GM12878 (cell line): ENCODE measurements around the gene PNPLA5. TPM values are rescaled to one million over a fixed set of nuclear protein-coding genes. Genes with fewer than 3 reads are reported as not detected.
A peak's percentile ranks its signal among the peaks of the same experiment; 100 is the strongest.

Experiments
- ATAC-seq: fragments of 200-7000 bp; cut with Tn5 transposase; 3 replicates; pipeline ENCODE4 v1.9.1; 2020; ENCODE audit warnings: mild to moderate bottlenecking, moderate library complexity
- BruUV-seq: library from RNA; stranded (reverse); fragments of 400-500 nt; replicated peaks from 2 replicates; lab custom pipeline; 2021; lab: Mats Ljungman, UMichigan
- CTCF ChIA-PET: fragments of 300-600 bp; sonication (Branson Sonifier 250); formaldehyde crosslinking; extraction: SDS; loops from one replicate; lab custom pipeline; 2021; ENCODE audit warnings: inconsistent platforms; lab: Yijun Ruan, JAX
- POLR2A ChIA-PET: fragments of 350-600 bp; formaldehyde crosslinking; extraction: SDS; loops from one replicate; lab custom pipeline; 2021; ENCODE audit warnings: inconsistent platforms; lab: Charles Lee
- RAD21 ChIA-PET: fragments of 300-600 bp; sonication (Branson Sonifier 250); formaldehyde crosslinking; loops from one replicate; lab custom pipeline; 2023; ENCODE audit warnings: antibody characterized with exemption; ENCODE audit not compliant: unreplicated experiment; lab: Charles Lee
- SMC1A ChIA-PET: fragments of 300-600 bp; sonication (Branson Sonifier 250); formaldehyde crosslinking; loops from one replicate; lab custom pipeline; 2023; ENCODE audit not compliant: unreplicated experiment, uncharacterized antibody; lab: Charles Lee
- DNase-seq: peaks from one replicate; pipeline ENCODE4 v3.0.0-alpha.2; 2011; ENCODE audit warnings: low read depth, low spot score
- FAIRE-seq: peaks from 3 replicates; lab custom pipeline; 2011; peaks lifted over from hg19 to GRCh38; lab: Jason Lieb, UNC
- H2AFZ ChIP-seq: 2 replicates; pipeline ENCODE4 v1.6.0; 2011; ENCODE audit warnings: low read depth, low read length, control low read depth; ENCODE audit not compliant: control insufficient read depth
- H3K27ac ChIP-seq: 2 replicates; pipeline ENCODE4 v1.5.1; 2011; ENCODE audit warnings: control low read depth; ENCODE audit not compliant: control insufficient read depth, insufficient read depth
- H3K27me3 ChIP-seq, 2 experiments: replicated peaks in 1 of 2; 2 replicates each; pipeline versions ENCODE4 v1.6.0 to v1.6.1; 2011; ENCODE audit warnings: low read length in 1 of 2; ENCODE audit not compliant: control insufficient read depth in 2 of 2, insufficient read depth in 2 of 2
- H3K36me3 ChIP-seq, 2 experiments: 2 replicates each; pipeline ENCODE4 v1.5.1; 2011; ENCODE audit warnings: low read length in 1 of 2; ENCODE audit not compliant: control insufficient read depth in 2 of 2, insufficient read depth in 2 of 2
- H3K4me1 ChIP-seq: 2 replicates; pipeline ENCODE4 v1.6.1; 2011; ENCODE audit warnings: mild to moderate bottlenecking, low read length, moderate library complexity, mixed read lengths; ENCODE audit not compliant: control insufficient read depth, insufficient read depth
- H3K4me2 ChIP-seq: 2 replicates; pipeline ENCODE4 v1.6.0; 2011; ENCODE audit warnings: control low read depth; ENCODE audit not compliant: control insufficient read depth, insufficient read depth
- H3K4me3 ChIP-seq: fragments of 200-600 bp; sonication (generic); 2 replicates; pipeline ENCODE4 v1.5.1; 2016
- H3K79me2 ChIP-seq: 2 replicates; pipeline ENCODE4 v1.6.0; 2011; ENCODE audit warnings: low read length; ENCODE audit not compliant: control insufficient read depth, insufficient read depth
- H3K9ac ChIP-seq: 2 replicates; pipeline ENCODE4 v1.8.0; 2011; ENCODE audit warnings: low read length, control low read depth, mixed read lengths; ENCODE audit not compliant: control insufficient read depth, insufficient read depth
- H3K9me3 ChIP-seq: replicated peaks from 3 replicates; pipeline ENCODE4 v1.5.1; 2011; ENCODE audit warnings: mild to moderate bottlenecking, low read length; ENCODE audit not compliant: control insufficient read depth, insufficient read depth
- H4K20me1 ChIP-seq: 2 replicates; pipeline ENCODE4 v1.6.0; 2011; ENCODE audit not compliant: control insufficient read depth, insufficient read depth
- TARDBP ChIP-seq: IDR thresholded peaks from 2 replicates; pipeline ENCODE4 v1.6.1; 2016; ENCODE audit warnings: borderline replicate concordance
- WGBS: methylation state at CpG from one replicate; pipeline ENCODE4 v1.1.6; 2016; ENCODE audit warnings: low lambda C conversion rate; ENCODE audit not compliant: insufficient replicate concordance, insufficient coverage; ENCODE audit errors: missing lambda C conversion rate; 5-methylcytosine and 5-hydroxymethylcytosine counted together
- in situ Hi-C: fragments of 300-500 bp; cut with MboI; formaldehyde crosslinking; loops from 9 replicates; pipeline ENCODE4 v1.14.3; 2018; ENCODE audit warnings: mixed read lengths
- intact Hi-C: fragments of 100-400 bp; cut with micrococcal nuclease; formaldehyde crosslinking; loops from one replicate; pipeline ENCODE4 v1.14.2; 2022; ENCODE audit not compliant: unreplicated experiment
- polyA plus RNA-seq, 11 experiments: library from polyadenylated mRNA; depleted of rRNA in 4 of 11; unstranded in 6 of 11; stranded (reverse) in 5 of 11; fragments of >200 nt; fragmentation: Nextera tagmentation in 4 of 11; fragmentation: Illumina TruSeq in 1 of 11; extraction: Ambion mirVana in 4 of 11; extraction: Trizol in 1 of 11; gene quantifications; 1 replicate in 1 of 11; 2 replicates in 10 of 11; pipeline versions ENCODE4 v1.2.1 to v1.2.3, GENCODE V29; 2011 to 2016; ENCODE audit warnings: inconsistent platforms in 2 of 11, missing spikeins in 2 of 11, low read depth in 1 of 11
- total RNA-seq, 4 experiments: library from RNA; depleted of rRNA in 3 of 4; stranded (reverse); fragments of >200 nt in 3 of 4; fragmentation: Illumina TruSeq in 1 of 4; extraction: Trizol in 1 of 4; gene quantifications; 2 replicates each; pipeline versions ENCODE4 v1.2.1 to v1.2.3, GENCODE V29; 2013 to 2021
- TF ChIP-seq, protein P1 (sequence below): IDR thresholded peaks from 2 replicates; pipeline ENCODE4 v1.6.1; 2011; ENCODE audit warnings: borderline replicate concordance, low read depth, mild to moderate bottlenecking, moderate library complexity, mixed read lengths, low read length; ENCODE audit not compliant: insufficient read depth; ENCODE audit errors: extremely low read length

Gene PNPLA5
- total and polyA plus RNA-seq, 10 of the 15 experiments (the other 5 are each of a cell fraction or from before 2014, with no cell fraction given) = not detected

DNA sequence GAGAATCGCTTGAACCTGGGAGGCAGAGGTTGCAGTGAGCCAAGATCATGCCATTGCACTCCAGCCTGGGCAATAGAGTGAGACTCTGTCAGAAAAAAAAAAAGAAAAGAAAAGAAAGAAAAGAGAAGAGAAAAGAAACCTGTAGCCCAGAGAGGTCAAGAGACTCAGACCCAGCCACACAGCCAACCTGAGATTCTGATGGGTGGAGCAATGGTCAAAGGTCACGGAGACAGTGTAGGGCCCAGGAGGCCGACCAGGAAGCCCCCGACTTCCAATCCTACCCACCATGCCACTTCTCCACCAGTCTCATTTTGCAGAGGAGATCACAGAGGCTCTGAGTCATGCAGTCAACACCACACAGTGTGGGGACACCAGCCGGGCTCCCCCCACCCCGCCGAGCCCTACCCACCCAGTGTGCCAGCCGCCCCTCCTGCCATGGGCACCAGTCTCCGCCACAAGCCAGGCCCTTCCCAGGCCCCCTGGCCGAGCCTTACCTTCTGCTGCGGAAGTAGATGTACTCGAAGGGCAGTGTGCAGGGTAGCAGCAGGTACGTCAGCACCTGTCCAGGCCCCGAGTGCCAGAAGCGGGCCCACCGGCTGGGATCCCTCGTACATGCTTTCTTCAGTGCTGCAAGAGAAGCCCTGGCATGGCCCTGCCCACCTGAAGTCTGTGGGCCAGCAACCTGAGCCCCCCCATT is 7.9 kb downstream of the PNPLA5 start:
- Histone ChIP-seq H3K4me1 (peaks cover 9% of the 10 kb centered on the region), H3K36me3 (no peaks in the 10 kb centered on the region), H2AFZ (no peak overlapping the region), H3K79me2 (no peaks in the 10 kb centered on the region), H3K4me2 (peak overlapping the region; percentile 86; the same call in 1 of the 2 replicates), H3K27ac (no peak overlapping the region), H4K20me1 (no peaks in the 10 kb centered on the region), H3K9ac (no peak overlapping the region), H3K27me3 (peaks cover 0 to 4% of the 10 kb centered on the region in 2 experiments; a peak in 3 of 4 replicates), H3K9me3 (no peaks in the 10 kb centered on the region), H3K4me3 (no peak overlapping the region)
- ATAC-seq (no peak), FAIRE-seq (no peak), DNase-seq (no peak)
- CTCF ChIA-PET = interaction anchor here (0.6 to 1.6 kb wide), 35 partner anchors 8 to 743 kb away, joined by 3 to 37 read pairs (median 4); partner anchors contain the start of gene PARVG
- BruUV-seq = no TSS peak
- no peak for TF ChIP-seq TARDBP
- TF ChIP-seq, protein P1, sequence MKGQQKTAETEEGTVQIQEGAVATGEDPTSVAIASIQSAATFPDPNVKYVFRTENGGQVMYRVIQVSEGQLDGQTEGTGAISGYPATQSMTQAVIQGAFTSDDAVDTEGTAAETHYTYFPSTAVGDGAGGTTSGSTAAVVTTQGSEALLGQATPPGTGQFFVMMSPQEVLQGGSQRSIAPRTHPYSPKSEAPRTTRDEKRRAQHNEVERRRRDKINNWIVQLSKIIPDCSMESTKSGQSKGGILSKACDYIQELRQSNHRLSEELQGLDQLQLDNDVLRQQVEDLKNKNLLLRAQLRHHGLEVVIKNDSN = no peak
- SMC1A ChIA-PET = interaction anchor here (0.6 to 1.3 kb wide), 4 partner anchors 59 to 682 kb away, joined by 3 to 6 read pairs (median 4); partner anchors contain the start of gene SAMM50
- intact Hi-C loops = loop anchor here (2.0 to 10.0 kb wide), 2 partner anchors 139 to 495 kb away; no protein-coding TSS in a partner anchor
- 54% methylated on average over 14 of the region's 17 CpGs for whole genome bisulfite sequencing
- RAD21 ChIA-PET = interaction anchor here (0.5 to 1.3 kb wide), 7 partner anchors 40 to 743 kb away, joined by 3 to 14 read pairs (median 4); partner anchors contain the start of gene PNPLA3
- POLR2A ChIA-PET = interaction anchor here (0.5 kb wide), 1 partner anchor 802 kb away, joined by 3 read pairs; no protein-coding TSS in a partner anchor
- in situ Hi-C loops = no loop called here
